GM15510 (cell line): ENCODE measurements around the gene KAT8.
A peak's percentile ranks its signal among the peaks of the same experiment; 100 is the strongest.

Source experiments
- POLR2A ChIP-seq: IDR thresholded peaks from 3 replicates; pipeline ENCODE4 v1.6.1; 2011; ENCODE audit warnings: borderline replicate concordance; ENCODE audit not compliant: insufficient read length; ENCODE audit errors: extremely low read depth

KAT8 gene

DNA sequence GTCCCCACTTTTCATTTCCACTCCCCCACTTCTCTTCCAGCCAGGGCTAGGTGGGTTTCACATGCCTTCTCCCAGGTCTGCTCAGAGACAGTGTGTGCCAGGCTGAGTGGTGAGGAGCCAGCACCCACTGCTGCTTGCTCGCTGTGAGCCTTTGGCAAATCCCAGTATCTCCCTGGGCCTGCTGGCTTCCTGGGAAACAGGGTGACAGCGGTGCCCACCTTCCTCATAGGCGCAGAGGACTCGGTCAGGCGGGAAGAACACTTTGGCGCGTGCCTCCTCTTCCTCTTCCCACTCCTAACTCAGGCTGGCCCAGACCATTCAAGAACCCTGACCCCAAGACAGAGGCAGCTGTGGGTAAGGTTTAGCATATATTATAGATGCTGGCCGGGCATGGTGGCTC lies 28.3 kb upstream of the KAT8 start:
- TF ChIP-seq POLR2A = no peak

DNA sequence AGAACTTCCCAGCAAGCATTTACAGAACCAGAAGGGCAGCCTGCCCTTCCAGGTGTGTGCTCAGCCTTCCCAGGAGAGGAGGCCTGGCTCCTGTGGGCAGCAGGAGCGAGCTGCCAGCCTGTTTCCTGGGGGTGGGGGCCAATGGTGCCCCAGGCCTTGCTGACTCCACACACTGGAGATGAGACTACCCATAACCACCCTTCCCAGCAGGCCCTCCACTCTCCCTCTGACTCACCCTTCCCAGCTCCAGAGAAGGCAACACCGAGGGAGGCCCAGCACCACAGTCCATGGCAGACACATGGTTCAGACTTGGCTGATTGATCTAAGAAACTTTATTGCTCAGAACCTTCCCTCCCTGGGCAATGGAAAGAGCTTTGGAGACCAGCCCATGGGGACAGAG lies 26.9 kb upstream of the KAT8 start:
- TF ChIP-seq POLR2A = no peak

DNA sequence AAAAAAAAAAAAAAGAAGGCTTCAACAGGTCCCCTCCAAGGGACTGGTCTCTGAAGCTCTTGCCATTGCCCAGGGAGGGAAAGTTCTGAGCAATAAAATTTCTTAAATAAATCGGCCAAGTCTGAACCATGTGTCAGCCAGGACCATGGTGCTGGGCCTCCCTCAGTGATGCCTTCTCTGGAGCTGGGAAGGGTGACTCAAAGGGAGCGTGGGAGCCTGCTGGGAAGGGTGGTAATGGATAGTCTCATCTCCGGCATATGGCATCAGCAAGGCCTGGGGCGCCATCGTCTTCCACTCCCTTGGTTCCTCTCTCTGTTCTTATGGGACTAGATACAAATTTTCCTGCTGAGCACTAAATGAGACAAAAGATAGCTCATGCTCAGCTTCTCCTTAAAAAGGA lies 25.1 kb upstream of the KAT8 start:
- no peak for TF ChIP-seq POLR2A

DNA sequence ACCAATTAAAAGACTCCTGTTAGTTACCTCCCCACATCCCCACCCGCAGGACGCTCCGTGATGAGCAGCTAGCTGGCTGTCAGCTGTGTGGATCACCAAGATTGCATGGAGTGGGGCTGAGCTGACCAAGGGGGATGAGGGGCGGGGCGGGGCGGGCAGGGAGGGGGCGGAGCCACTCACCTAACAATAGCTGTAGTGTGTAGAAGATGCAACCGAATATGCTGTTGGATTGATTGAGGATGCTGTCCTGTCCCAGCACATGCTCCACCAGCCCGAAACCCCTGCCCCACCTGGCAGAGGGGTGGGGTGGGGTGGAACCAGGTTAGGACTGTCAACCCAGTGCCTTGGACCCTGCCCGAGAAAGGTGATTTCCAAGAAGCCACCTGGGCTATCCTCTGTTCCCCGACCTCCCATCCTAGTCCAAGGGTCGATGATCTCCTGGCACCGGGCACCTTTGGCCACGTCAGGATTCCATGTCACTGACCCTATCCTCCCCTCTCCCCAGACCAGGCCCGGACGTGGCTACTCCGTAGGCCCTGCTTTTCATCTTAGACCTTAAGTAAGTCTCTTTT lies 24.2 kb upstream of the KAT8 start:
- TF ChIP-seq POLR2A = no peak

DNA sequence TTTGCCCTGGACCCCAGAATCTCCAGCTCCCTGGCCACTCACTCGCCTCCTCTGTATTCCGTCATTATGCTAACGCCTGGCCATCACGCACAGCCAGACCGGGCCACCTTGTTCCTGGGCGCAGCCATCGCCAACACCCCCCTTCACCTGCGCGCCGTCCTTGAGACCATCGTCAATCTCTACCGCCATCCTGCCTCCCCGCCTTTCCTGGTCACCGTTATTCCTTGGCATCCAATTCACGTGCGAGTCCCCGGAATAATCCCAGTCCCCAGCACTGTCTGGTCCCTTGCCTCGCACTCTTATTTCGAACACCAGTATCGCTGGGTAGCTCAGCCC lies 23.4 kb upstream of the KAT8 start:
- TF ChIP-seq POLR2A = no peak

DNA sequence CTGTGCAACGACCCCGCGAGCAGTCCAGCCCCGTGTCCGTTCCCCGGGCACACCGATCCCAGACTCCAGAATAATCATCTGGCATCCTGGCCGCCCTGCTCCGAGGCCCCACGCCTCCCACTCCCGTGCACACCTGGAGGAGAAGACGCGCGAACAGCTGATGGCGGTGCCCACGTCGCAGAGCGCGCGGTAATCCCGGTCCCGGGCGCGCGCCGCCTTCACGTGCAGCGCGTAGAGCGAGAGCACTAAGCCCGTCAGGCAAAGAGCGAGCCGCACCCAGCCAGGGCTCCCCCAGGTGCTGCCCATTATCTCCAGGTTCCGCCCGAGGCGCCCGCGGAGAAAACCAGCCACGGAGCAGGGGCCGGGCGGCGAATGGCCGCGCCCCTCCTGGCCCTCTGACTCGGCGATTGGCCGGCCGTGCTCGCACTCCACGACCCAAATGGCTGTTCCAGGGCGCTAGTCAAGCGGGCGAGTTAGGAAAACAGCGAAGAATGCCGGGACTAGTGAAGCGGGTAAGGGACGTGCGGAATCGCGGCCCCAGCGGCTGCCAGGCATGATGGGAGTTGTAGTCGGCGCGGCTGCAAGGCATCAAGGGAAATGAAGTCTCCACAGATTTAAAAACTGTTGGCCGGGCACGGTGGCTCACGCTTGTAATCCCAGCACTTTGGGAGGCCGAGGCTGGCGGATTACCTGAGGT lies 22.9 kb upstream of the KAT8 start, which contains the start of gene VKORC1:
VKORC1 (minus strand) TSS at position 374 of the 697 bp plus-strand sequence; CDS start at position 306, 68 bp downstream.
- TF ChIP-seq POLR2A = peak; percentile 58

DNA sequence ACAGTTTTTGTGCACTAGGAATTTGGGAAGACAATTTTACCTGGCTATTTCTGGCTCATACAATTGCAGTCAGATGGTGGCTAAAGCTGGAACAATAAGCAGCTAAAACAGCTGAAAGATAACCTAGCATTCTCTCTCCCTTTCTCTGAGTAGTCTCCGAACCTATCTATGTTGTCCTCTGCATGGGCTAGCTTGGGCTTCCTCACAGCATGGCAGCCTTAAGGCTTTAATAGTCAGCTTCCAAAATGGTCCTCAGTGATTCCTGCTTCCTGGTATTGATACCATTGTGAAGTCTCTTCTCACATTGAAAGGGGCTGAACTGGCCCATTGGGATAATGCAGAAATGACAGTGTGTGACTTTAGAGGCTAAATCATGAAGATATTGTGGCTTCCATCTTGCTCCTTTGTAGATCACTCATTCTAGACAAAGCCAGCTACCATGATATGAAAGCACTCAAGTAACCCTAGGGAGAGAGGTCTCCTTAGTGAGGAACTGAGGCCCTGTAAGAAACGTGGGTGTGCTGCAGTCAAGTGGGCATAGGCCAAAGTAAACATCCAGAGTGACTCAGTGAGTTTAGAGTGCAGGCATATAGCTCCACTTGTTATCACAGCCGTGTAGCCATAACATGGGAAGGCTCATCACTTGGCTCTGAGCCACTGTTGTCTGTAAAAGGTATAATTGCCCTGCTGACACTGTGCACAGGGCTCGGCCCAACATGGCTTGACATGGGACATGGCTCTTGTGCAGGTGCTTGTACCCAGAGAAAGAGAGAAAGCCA lies 17.4 kb upstream of the KAT8 start:
- TF ChIP-seq POLR2A = no peak

DNA sequence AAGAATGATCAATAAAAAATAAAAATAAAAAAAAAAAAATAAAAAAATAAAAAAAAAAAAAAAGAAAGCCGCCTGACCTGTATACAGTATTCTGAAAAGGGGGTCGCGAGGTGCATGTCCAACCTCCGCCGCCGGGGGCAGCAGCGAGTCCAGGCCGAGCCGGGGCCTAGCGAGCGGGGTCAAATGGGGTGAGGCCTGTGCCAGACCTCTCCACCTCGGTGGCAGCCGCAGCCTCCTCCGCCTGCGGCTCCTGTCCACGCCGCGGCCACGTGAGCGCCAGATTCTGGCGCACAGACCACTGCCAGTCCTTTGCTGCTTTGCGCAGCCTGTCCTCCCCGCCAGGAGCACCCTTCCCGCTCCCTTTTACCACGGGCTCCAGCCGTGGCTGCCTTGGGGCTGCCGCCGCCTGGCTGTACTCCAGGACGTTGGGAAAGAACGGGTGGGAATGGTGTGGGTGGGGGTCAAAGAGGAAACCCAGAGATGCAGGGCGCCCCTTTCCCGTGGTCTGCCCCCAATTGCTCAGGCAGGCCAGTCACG lies 11.7 kb upstream of the KAT8 start:
- peak; percentile 45 for TF ChIP-seq POLR2A

DNA sequence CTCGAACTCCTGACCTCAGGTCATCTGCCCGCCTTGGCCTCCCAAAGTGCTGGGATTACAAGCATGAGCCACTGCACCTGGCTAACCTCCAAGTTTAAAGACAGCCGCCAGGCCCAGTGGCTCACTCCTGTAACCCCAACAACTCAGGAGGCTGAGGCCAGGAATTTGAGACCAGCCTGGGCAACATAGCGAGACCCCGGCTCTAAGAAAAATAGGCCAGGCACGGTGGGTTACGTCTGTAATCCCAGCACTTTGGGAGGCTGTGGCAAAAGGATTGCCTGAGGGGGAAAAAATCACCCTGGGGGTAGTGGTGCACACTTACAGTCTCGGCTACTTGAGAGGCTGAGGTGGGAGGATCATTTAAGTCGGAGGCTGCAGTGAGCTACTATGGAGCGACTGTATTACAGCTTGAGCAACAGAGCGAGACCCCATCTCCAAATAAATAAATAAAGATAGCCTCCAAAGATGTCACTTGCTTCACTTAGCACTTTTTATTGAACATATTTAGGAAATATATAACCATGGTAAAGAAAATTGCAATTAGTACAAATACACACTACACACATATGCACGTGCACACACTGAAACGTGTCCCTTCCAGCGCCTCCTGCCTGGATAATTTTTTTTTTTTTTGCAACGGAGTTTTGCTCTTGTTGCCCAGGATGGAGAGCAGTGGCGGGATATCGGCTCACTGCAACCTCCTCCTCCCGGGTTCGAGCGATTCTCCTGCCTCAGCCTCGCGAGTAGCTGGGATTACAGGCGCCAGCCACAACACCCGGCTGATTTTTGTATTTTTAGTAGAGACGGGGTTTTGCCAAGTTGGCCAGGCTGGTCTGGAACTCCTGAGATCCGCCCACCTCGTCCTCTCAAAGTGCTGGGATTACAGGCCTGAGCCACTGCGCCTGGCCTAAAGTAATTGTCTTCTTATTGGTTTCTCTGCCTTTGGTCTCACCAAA lies 10.7 kb upstream of the KAT8 start:
- TF ChIP-seq POLR2A = no peak

DNA sequence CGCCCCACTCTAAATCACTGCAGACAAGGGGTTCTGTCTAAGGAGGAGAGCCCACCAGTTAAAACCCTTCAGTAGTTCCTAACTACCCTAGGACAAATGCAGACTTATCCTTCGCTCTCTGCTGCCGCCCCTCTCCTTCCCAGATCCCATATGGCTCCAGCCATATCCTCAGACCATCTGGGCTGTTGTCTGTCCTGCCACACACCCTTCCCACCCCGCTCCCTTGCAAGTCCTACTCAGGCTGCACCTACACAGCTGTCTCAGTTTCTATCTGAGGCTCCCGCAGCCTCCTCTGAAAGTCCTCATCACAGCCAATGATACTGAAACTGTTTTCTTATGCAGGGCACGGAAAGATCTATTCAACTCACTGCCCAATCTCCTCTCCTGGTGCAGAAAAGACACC lies 10.0 kb upstream of the KAT8 start:
- no peak for TF ChIP-seq POLR2A

DNA sequence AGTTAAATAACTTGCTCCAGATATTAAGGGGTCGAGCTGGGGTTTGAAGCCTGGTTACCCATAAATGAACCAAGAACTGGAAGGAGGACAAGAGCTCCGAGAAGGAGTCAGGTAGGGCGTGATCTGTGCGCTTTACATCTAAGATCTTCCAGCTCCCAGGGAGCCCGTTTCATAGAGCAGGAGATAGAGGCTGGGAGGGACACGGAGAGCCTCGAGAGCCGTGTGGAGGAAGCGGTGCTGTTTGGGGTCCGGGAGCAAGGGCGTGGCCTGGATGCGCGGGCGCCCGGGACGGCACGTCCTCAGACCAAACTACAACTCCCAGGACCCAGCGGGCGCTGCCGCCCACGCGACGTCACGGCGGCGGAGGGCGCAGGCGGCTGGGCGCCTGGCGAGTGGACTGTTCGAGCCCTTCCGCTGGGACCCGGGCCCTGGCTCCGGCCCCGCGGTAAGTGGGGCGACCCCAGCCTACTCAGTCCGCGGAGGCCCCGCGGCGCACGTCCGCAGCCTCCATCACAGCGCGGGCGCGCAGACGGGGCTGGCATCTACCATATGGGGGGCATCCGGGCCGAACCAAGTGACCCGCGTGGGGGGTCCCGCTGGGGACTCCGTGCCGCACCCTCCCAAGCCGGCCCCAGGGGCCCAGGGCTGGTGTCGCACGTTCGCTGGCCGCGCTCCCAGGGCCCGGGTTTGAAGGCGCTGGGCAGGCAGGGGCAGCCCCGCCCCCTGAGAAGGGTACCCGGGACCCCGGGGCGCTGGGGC lies 9.2 kb upstream of the KAT8 start, which contains the start of gene BCKDK:
BCKDK (plus strand) TSS at position 352 of the 759 bp plus-strand sequence. CDS start 838 bp downstream, outside the sequence.
- peak; percentile 87 for TF ChIP-seq POLR2A

DNA sequence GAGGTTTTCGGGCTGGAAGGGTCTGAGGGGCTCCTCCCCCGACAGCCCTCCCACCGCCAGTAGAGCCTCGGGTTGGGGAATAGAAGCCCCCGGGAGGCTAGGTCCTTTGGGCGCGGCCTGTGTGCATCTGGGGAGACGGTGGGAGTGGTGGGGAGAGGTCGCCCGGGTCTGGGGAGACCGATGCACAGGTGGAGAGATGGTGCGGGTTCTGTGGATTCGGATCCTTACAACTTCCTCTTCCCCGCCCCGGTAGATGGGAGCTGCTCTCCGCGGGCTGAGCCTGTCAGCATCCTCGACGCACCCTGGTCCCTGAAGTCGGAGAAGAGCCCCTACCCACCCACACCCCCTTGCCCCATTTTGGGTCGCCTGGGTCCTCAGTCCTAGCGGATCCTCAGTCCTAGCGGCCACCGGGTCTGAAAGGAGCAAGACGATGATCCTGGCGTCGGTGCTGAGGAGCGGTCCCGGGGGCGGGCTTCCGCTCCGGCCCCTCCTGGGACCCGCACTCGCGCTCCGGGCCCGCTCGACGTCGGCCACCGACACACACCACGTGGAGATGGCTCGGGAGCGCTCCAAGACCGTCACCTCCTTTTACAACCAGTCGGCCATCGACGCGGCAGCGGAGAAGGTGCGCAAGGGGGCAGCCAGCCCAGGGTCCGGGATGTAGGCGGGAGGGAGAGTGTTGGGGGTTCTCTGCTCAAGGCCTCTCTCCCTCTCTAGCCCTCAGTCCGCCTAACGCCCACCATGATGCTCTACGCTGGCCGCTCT lies 8.5 kb upstream of the KAT8 start:
- TF ChIP-seq POLR2A = no peak

DNA sequence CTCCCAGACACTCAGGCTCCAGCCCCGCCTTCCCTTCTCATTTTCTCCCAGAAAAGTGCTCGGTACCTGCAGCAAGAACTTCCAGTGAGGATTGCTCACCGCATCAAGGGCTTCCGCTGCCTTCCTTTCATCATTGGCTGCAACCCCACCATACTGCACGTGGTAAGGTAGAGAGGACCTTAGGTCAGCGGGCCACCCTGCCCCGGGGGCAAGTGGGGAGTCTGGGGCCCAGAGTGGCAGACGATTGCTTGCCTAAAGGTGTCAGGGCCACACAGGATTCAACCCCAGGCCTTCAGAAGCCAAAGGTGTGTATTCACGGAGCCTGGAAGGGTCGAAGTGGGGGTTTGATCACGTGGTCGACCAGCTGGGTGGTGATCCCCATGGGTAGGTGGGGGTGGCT lies 7.8 kb upstream of the KAT8 start:
- no peak for TF ChIP-seq POLR2A
